Nephron progenitor cell (in vitro differentiated cells): ENCODE measurements around the gene TMEM240.
"Not testable (repeated sequence)": the region's sequence is repeated elsewhere in the genome, so short reads cannot be mapped to it uniquely, and the experiment has no call there.

Experiments
- DNase-seq: peaks from one replicate; pipeline ENCODE4 v3.0.0; 2021
- H3K27ac Mint-ChIP-seq: 2 replicates; pipeline ENCODE4 v1.8.0; 2021; ENCODE audit warnings: mild to moderate bottlenecking, moderate library complexity, mixed read lengths
- H3K27me3 Mint-ChIP-seq: 2 replicates; pipeline ENCODE4 v1.8.0; 2021; ENCODE audit warnings: mild to moderate bottlenecking, low read depth, mixed read lengths; ENCODE audit not compliant: poor library complexity
- H3K36me3 Mint-ChIP-seq: 2 replicates; pipeline ENCODE4 v1.8.0; 2021; ENCODE audit warnings: low read depth, mixed read lengths
- H3K4me1 Mint-ChIP-seq: 2 replicates; pipeline ENCODE4 v1.8.0; 2021; ENCODE audit warnings: mixed read lengths
- H3K4me3 Mint-ChIP-seq: 2 replicates; pipeline ENCODE4 v1.8.0; 2021; ENCODE audit warnings: mild to moderate bottlenecking, moderate library complexity, mixed read lengths
- H3K9me3 Mint-ChIP-seq: 2 replicates; pipeline ENCODE4 v1.8.0; 2021; ENCODE audit warnings: mild to moderate bottlenecking, moderate library complexity, mixed read lengths
- TF ChIP-seq, protein P1 (sequence below): fragments of 200-600 bp; sonication (generic); IDR thresholded peaks from 2 replicates; pipeline ENCODE4 v1.5.0; 2021; ENCODE audit warnings: antibody characterized with exemption

The TMEM240 gene

GRCh38 chr1:1534401-1535154 lies 5.8 kb downstream of the TMEM240 start:
- no peak for DNase-seq
- Mint-ChIP-seq H3K27me3 (no peaks in the 10 kb centered on the region), H3K27ac (no peak overlapping the region), H3K9me3 (peaks cover 22% of the 10 kb centered on the region), H3K36me3 (peaks cover 32% of the 10 kb centered on the region), H3K4me3 (no peak overlapping the region), H3K4me1 (peaks cover 6% of the 10 kb centered on the region)
- TF ChIP-seq, protein P1, sequence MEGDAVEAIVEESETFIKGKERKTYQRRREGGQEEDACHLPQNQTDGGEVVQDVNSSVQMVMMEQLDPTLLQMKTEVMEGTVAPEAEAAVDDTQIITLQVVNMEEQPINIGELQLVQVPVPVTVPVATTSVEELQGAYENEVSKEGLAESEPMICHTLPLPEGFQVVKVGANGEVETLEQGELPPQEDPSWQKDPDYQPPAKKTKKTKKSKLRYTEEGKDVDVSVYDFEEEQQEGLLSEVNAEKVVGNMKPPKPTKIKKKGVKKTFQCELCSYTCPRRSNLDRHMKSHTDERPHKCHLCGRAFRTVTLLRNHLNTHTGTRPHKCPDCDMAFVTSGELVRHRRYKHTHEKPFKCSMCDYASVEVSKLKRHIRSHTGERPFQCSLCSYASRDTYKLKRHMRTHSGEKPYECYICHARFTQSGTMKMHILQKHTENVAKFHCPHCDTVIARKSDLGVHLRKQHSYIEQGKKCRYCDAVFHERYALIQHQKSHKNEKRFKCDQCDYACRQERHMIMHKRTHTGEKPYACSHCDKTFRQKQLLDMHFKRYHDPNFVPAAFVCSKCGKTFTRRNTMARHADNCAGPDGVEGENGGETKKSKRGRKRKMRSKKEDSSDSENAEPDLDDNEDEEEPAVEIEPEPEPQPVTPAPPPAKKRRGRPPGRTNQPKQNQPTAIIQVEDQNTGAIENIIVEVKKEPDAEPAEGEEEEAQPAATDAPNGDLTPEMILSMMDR, result no peak

GRCh38 chr1:1533894-1534291 lies 6.5 kb downstream of the TMEM240 start:
- DNase-seq, H3K27me3 Mint-ChIP-seq, H3K4me3 Mint-ChIP-seq, H3K4me1 Mint-ChIP-seq, H3K27ac Mint-ChIP-seq: not testable (repeated sequence)
- peaks cover 37% of the 10 kb centered on the region for H3K36me3 Mint-ChIP-seq
- peaks cover 22% of the 10 kb centered on the region for H3K9me3 Mint-ChIP-seq

GRCh38 chr1:1533176-1533893 lies 7.1 kb downstream of the TMEM240 start:
- not testable (repeated sequence) for H3K4me3 Mint-ChIP-seq, DNase-seq, H3K27ac Mint-ChIP-seq, H3K4me1 Mint-ChIP-seq, H3K27me3 Mint-ChIP-seq
- Mint-ChIP-seq H3K36me3 (peaks cover 39% of the 10 kb centered on the region), H3K9me3 (peaks cover 22% of the 10 kb centered on the region)

- Mint-ChIP-seq H3K4me1 (no peaks in the 10 kb centered on the region), H3K4me3 (no peak overlapping the region), H3K36me3 (peaks cover 49% of the 10 kb centered on the region), H3K27ac (no peak overlapping the region), H3K9me3 (peaks cover 22% of the 10 kb centered on the region), H3K27me3 (no peaks in the 10 kb centered on the region)
- no peak for DNase-seq
- TF ChIP-seq, protein P1, result no peak
These were observed 8.5 kb downstream of the TMEM240 start for GRCh38 chr1:1531947-1532346.

GRCh38 chr1:1529936-1530335 lies 10.5 kb downstream of the TMEM240 start:
- no peak for DNase-seq
- no peak overlapping the region for H3K4me3 Mint-ChIP-seq
- no peaks in the 10 kb centered on the region for H3K27me3 Mint-ChIP-seq
- TF ChIP-seq, protein P1, result no peak
- H3K4me1 Mint-ChIP-seq, result no peaks in the 10 kb centered on the region
- no peak overlapping the region for H3K27ac Mint-ChIP-seq
- peaks cover 49% of the 10 kb centered on the region for H3K36me3 Mint-ChIP-seq
- peaks cover 22% of the 10 kb centered on the region for H3K9me3 Mint-ChIP-seq

GRCh38 chr1:1529321-1529720 lies 11.1 kb downstream of the TMEM240 start:
- TF ChIP-seq, protein P1, result no peak
- no peak for DNase-seq
- Mint-ChIP-seq H3K27ac (no peak overlapping the region), H3K9me3 (peaks cover 22% of the 10 kb centered on the region), H3K27me3 (no peaks in the 10 kb centered on the region), H3K4me1 (no peaks in the 10 kb centered on the region), H3K4me3 (no peak overlapping the region), H3K36me3 (peaks cover 49% of the 10 kb centered on the region)
